Measurements from ENCODE around the gene ANKRD34A. TPM values are rescaled to one million over a fixed set of nuclear protein-coding genes. Genes with fewer than 3 reads are reported as not detected.
A peak's percentile ranks its signal among the peaks of the same experiment; 100 is the strongest.

The ANKRD34A gene
- total and polyA plus RNA-seq, 2 of the 13 experiments (the other 11 are each of a cell fraction or from before 2014, with no cell fraction given): 0.05 to 0.07 TPM

DNA sequence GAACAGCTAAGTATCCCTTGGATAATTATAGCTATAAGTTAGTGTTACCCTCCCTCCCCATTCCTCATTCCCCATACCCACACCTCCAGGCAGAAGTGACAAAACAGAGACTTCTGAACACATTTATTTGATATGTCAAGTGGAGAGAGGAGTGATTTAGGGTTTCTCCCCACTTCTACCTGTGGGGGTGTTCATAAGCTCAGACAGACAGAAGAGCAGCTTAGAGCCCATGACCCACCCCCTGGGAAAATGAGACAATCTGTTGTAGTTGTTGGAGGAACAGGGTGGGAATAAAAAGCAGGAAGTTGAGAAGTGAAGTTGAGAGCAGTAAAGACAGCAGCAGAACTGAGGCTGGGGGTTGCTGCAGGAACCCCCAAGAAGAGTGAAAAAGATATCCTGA is 5.0 kb downstream of the ANKRD34A start:
- CTCF ChIA-PET (ENCODE audit: low intra/inter-chr PET ratio, low total read pairs): no interaction called here
- TF ChIP-seq ATAD3A (CRISPR knock-in tag; IDR thresholded peaks at IDR 0.05) (no peak), FOXA3 (CRISPR knock-in tag; IDR thresholded peaks at IDR 0.05) (no peak), ZSCAN31 (CRISPR knock-in tag; IDR thresholded peaks at IDR 0.05; ENCODE audit: low read depth) (no peak), ZNF354B (CRISPR knock-in tag; IDR thresholded peaks at IDR 0.05) (no peak), ZNF431 (CRISPR knock-in tag; IDR thresholded peaks at IDR 0.05; ENCODE audit: borderline replicate concordance, low read depth) (no peak), JDP2 (CRISPR knock-in tag; IDR thresholded peaks at IDR 0.05; ENCODE audit: borderline replicate concordance) (no peak), HDAC6 (IDR thresholded peaks at IDR 0.05; ENCODE audit: low read depth, low read length) (no peak), ZBTB8A (CRISPR knock-in tag; IDR thresholded peaks at IDR 0.05; ENCODE audit: borderline replicate concordance, low read depth) (no peak), ELF3 (CRISPR knock-in tag; IDR thresholded peaks at IDR 0.05) (no peak), MIER2 (CRISPR knock-in tag; IDR thresholded peaks at IDR 0.05) (no peak), POLR2G (IDR thresholded peaks at IDR 0.05; ENCODE audit: low read depth, low read length) (no peak), NCOA2 (CRISPR knock-in tag; IDR thresholded peaks at IDR 0.05) (no peak)
- TF ChIP-seq, protein P1, sequence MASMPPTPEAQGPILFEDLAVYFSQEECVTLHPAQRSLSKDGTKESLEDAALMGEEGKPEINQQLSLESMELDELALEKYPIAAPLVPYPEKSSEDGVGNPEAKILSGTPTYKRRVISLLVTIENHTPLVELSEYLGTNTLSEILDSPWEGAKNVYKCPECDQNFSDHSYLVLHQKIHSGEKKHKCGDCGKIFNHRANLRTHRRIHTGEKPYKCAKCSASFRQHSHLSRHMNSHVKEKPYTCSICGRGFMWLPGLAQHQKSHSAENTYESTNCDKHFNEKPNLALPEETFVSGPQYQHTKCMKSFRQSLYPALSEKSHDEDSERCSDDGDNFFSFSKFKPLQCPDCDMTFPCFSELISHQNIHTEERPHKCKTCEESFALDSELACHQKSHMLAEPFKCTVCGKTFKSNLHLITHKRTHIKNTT (CRISPR knock-in tag; IDR thresholded peaks at IDR 0.05): no peak
- H3K27ac ChIP-seq (ENCODE audit: extremely low read length, insufficient read depth, low read length): no peak overlapping the region
- peaks cover 0 to 30% of the 10 kb centered on the region in 2 experiments; a peak in 3 of 5 replicates for H3K27me3 ChIP-seq (ENCODE audit: control insufficient read depth in 1 of 2, insufficient read depth in 2 of 2, low read length in 2 of 2)
- H2AFZ ChIP-seq (ENCODE audit: low read length): no peak overlapping the region
- no TSS peak for BruUV-seq (replicated peaks)
- H3K9ac ChIP-seq (ENCODE audit: insufficient read depth, low read depth, low read length): no peak overlapping the region
- DNase-seq (ENCODE audit: low spot score): no peak
- peak overlapping the region; percentile 99 for H3K4me2 ChIP-seq (ENCODE audit: low read depth, low read length)
- peaks cover 20% of the 10 kb centered on the region for H3K79me2 ChIP-seq (ENCODE audit: insufficient read depth, low read length)
- H4K20me1 ChIP-seq (ENCODE audit: insufficient read depth, low read length): no peaks in the 10 kb centered on the region
- H3K4me1 ChIP-seq (ENCODE audit: insufficient read depth, low read length): peaks cover 78% of the 10 kb centered on the region
- ATAC-seq: no peak
- in situ Hi-C loops (cut with HindIII; ENCODE audit: extremely low pct_ligation_motif_present, low pct_unique_long_range_greater_than_20kb) (no loop called here), intact Hi-C loops (cut with micrococcal nuclease; ENCODE audit: unreplicated experiment) (loop anchor here (5.0 kb wide), 1 partner anchor 67 kb away; no protein-coding TSS in a partner anchor)
- POLR2A ChIA-PET: interaction anchor here (1.4 to 6.2 kb wide), 2 partner anchors 30 to 31 kb away, joined by 3 to 84 read pairs; partner anchors contain the start of gene RBM8A
- H3K9me3 ChIP-seq (ENCODE audit: low read length): no peaks in the 10 kb centered on the region
- peak overlapping the region; percentile 60 to 91 (median 68); a peak in 5 of 6 replicates for H3K4me3 ChIP-seq (replicated peaks in 1 of 3; ENCODE audit: insufficient read depth in 1 of 3, low read depth in 2 of 3, low read length in 3 of 3)
- FAIRE-seq: no peak
- H3K36me3 ChIP-seq (replicated peaks in 1 of 2; ENCODE audit: control insufficient read depth in 1 of 2, insufficient read depth in 2 of 2, low read length in 2 of 2): no peaks in the 10 kb centered on the region
